ENCODE data around the gene NEK8. TPM values are rescaled to one million over a fixed set of nuclear protein-coding genes. Genes with fewer than 3 reads are reported as not detected.

The NEK8 gene
- total and polyA plus RNA-seq, 2 of the 8 experiments (the other 6 are each of a cell fraction or from before 2014, with no cell fraction given), result 14.9 to 23.3 TPM

DNA sequence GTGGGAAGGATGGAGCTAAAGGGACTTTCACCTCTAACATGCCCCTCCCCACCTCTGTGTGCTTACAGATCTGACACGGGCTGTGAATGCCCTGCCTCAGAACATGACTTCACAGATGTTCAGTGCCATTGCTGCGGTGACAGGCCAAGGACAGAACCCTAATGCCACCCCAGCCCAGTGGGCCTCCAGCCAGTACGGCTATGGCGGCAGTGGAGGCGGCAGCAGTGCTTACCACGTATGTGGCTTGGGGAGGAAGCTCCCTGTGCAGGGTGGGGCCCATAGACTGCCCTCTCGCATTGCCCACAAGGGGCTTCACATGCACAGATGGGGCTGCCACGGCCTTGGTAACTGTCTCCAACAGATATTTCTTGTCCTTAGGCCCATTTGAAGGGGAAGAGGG, 28.3 kb upstream of the NEK8 start:
- Histone ChIP-seq H2BK15ac (ENCODE audit: low read length) (no peak overlapping the region), H2AFZ (ENCODE audit: low read length) (no peak overlapping the region), H3K27ac (ENCODE audit: low read depth, low read length) (no peak overlapping the region), H4K5ac (ENCODE audit: insufficient read length, low read depth, low read length) (no peak overlapping the region), H4K20me1 (replicated peaks in 1 of 2; ENCODE audit: control insufficient read depth in 1 of 2, insufficient read depth in 2 of 2, low read length in 2 of 2) (peaks cover 10 to 24% of the 10 kb centered on the region in 2 experiments), H3K18ac (ENCODE audit: extremely low read depth, low read length) (no peak overlapping the region), H3K9me3 (ENCODE audit: insufficient read depth in 2 of 2, low read depth in 1 of 2, low read length in 1 of 2) (no peaks in the 10 kb centered on the region), H3K23me2 (ENCODE audit: low read depth, low read length) (no peaks in the 10 kb centered on the region), H3K79me1 (ENCODE audit: low read depth, low read length) (no peaks in the 10 kb centered on the region), H3K27me3 (replicated peaks in 1 of 4; ENCODE audit: control insufficient read depth in 3 of 4, extremely low read depth in 1 of 4, insufficient read depth in 3 of 4, low read length in 3 of 4) (no peaks in the 10 kb centered on the region), H3K4ac (replicated peaks; ENCODE audit: insufficient read length, low read depth, low read length) (no peak overlapping the region), H3K14ac (ENCODE audit: insufficient read length) (no peak overlapping the region), H4K91ac (replicated peaks; ENCODE audit: insufficient read length, low read length) (no peak overlapping the region), H3K9ac (replicated peaks in 1 of 4; ENCODE audit: extremely low read depth in 1 of 4, low read depth in 3 of 4, low read length in 3 of 4) (no peak overlapping the region), H2BK20ac (ENCODE audit: low read length) (no peak overlapping the region), H4K8ac (ENCODE audit: extremely low read depth, insufficient read depth, low read length) (peak overlapping the region; percentile 9; the same call in 1 of the 2 replicates), H3K56ac (replicated peaks; ENCODE audit: insufficient read length, low read depth, low read length) (no peak overlapping the region), H2BK5ac (ENCODE audit: low read depth, low read length) (no peak overlapping the region), H3K79me2 (ENCODE audit: control insufficient read depth in 1 of 2, insufficient read depth in 2 of 2, low read length in 2 of 2) (no peaks in the 10 kb centered on the region), H3K36me3 (ENCODE audit: control insufficient read depth in 2 of 4, insufficient read depth in 4 of 4, low read length in 3 of 4) (peaks cover 40 to 77% (median 70%) of the 10 kb centered on the region in 4 experiments), H3K4me1 (replicated peaks in 1 of 4; ENCODE audit: control insufficient read depth in 3 of 4, insufficient read depth in 4 of 4, low read length in 3 of 4) (peaks cover 0 to 8% (median 2%) of the 10 kb centered on the region in 4 experiments; a peak in 3 of 7 replicates), H2AK5ac (ENCODE audit: low read depth, low read length) (no peak overlapping the region), H3K23ac (ENCODE audit: insufficient read length) (no peak overlapping the region), H2BK120ac (replicated peaks; ENCODE audit: low read depth, low read length) (no peak overlapping the region), H2BK12ac (ENCODE audit: low read depth, low read length) (no peak overlapping the region), H3K4me2 (ENCODE audit: insufficient read depth in 1 of 2, low read depth in 2 of 2, low read length in 2 of 2) (no peak overlapping the region), H3K4me3 (ENCODE audit: extremely low read depth in 1 of 4, insufficient read depth in 2 of 4, low read depth in 3 of 4, low read length in 4 of 4) (no peak overlapping the region)
- ChIA-PET CTCF (ENCODE audit: partially characterized antibody) (interaction anchor here (0.5 to 1.5 kb wide), 6 partner anchors 9 to 241 kb away, joined by 3 to 6 read pairs (median 3); no protein-coding TSS in a partner anchor), POLR2A (ENCODE audit: partially characterized antibody) (interaction anchor here (0.8 to 3.8 kb wide), 10 partner anchors 9 to 209 kb away, joined by 3 to 46 read pairs (median 4); partner anchors contain the start of genes PROCA1 and RPL23A)
- 95% methylated on average over 8 of the region's 8 CpGs; no CpG with 5 or more reads in 1 of the 2 experiments for WGBS, 2 experiments (ENCODE audit: extremely low coverage in 1 of 2, insufficient coverage in 1 of 2, insufficient read length in 1 of 2, insufficient replicate concordance in 2 of 2, low coverage in 1 of 2, low lambda C conversion rate in 2 of 2, missing lambda C conversion rate in 1 of 2)
- TF ChIP-seq POLR2A (IDR thresholded peaks at IDR 0.05; ENCODE audit: control extremely low read depth in 1 of 2, low read depth in 2 of 2, low read length in 2 of 2) (0 out of 3 replicates have a peak, but pooled peaks of 1 of the 2 experiments have one; percentile 8), CEBPB (IDR thresholded peaks at IDR 0.05; ENCODE audit: low read depth, low read length) (no peak), NRF1 (IDR thresholded peaks at IDR 0.05; ENCODE audit: low read depth, low read length) (no peak), RXRA (IDR thresholded peaks at IDR 0.05; ENCODE audit: insufficient read depth, low read depth, low read length) (no peak)
- no peak for DNase-seq (ENCODE audit: low read depth in 1 of 2, low spot score in 2 of 2)
- no peak for FAIRE-seq
